ENCODE results near the gene TPM3.
"Not testable (repeated sequence)": the region's sequence is repeated elsewhere in the genome, so short reads cannot be mapped to it uniquely, and the experiment has no call there.

- TF ChIP-seq POLR2AphosphoS5 (IDR thresholded peaks at IDR 0.05; ENCODE audit: low read depth, low read length); POLR2A (IDR thresholded peaks at IDR 0.05; ENCODE audit: low read depth, low read length); PAX5 (IDR thresholded peaks at IDR 0.05; ENCODE audit: insufficient read depth, low read length, severe bottlenecking); TAF1 (IDR thresholded peaks at IDR 0.05; ENCODE audit: low read depth, low read length); SPI1 (IDR thresholded peaks at IDR 0.05; ENCODE audit: low read depth, low read length); POU2F2 (IDR thresholded peaks at IDR 0.05; ENCODE audit: low read depth, low read length): not testable (repeated sequence)
Observed at GRCh38 chr1:154123205-154123604, 68.7 kb downstream of the TPM3 start.
